Right forelimb (tissue), 1 donor: ENCODE data around the gene NR1D2.
"Not testable (repeated sequence)": the region's sequence is repeated elsewhere in the genome, so short reads cannot be mapped to it uniquely, and the experiment has no call there.

Source experiments
- DNase-seq: peaks from one replicate; pipeline ENCODE4 v3.0.0-alpha.2; 2018

Gene NR1D2

GRCh38 chr3:24012589-24013269 lies 67.6 kb downstream of the NR1D2 start:
- DNase-seq: no peak

DNA sequence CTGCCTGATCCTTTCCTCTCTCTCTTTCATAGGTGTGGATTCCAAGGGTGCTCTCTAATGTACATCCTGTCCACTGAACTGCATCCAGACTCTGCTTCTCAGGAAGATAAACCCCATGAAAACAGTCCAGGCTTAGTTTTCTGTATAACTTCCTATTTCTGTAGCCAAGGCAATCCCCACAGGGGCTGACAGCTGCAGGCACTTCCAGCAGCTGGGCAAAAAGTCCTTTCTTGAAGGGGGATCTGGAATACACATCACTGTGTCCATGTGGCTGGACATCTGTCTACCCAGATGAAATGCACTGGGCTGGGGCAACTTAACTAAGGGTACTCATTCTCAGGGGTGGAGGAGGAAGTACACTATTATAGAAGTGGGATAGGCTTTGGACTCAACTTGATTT lies 72.2 kb downstream of the NR1D2 start:
- DNase-seq: peak; percentile 69

- no peak for DNase-seq
These were observed 73.9 kb downstream of the NR1D2 start for GRCh38 chr3:24018784-24019570.

- DNase-seq: no peak
These were observed 74.5 kb downstream of the NR1D2 start for GRCh38 chr3:24019585-24019984.

DNA sequence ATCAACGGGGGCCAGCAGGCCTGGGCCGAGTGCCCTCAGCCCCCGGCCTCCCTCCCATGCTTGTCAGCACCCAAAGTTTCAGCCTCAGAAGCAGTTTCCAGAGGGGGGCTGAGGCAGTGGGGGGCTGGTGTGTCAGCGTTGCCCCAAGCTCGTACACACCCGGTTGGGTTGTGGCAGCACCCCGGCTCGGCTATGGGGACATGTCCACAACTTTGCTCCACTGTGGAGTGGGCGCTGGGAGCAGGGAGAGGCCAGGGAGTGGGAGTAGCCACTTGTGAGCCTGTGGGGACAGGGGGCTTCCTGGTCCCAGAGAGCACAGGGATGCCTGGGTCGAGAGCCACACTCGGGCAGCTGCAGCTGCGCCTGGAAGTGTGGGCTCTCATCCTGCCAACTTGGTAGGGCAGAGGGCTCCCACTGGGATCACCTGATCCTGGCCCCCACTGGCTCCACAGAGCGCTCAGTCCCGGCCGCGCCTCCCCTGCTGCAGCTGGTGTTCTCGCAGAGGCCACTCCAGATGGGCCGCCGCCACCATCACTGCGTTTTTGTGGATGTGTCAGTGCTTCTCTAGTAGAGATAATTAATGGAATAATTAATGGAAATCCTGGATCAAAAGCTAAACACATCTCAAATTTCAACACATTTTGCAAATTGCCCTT lies 75.1 kb downstream of the NR1D2 start:
- no peak for DNase-seq

DNA sequence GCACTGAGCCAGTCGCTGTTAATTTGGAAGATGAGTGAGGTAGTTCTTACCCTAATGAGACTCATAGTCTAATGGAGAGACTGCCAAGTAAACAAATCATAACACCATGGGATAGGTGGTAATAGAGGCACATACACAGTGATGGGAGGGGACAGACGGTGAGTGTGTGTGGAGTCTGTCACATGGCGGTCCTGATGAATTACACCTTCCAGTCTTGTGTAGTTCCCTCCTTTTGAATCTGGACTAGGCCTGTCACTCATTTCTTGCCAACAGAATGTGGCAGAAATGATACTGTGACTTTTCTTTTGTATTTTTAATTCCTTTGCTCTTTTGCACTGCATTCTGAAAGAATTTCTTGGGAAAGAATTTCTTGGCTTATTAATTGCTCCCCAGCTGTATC lies 78.1 kb downstream of the NR1D2 start:
- no peak for DNase-seq

- no peak for DNase-seq
These were observed 80.7 kb downstream of the NR1D2 start for GRCh38 chr3:24025805-24026204.

- not testable (repeated sequence) for DNase-seq
These were observed 81.6 kb downstream of the NR1D2 start for GRCh38 chr3:24026665-24027064.

DNA sequence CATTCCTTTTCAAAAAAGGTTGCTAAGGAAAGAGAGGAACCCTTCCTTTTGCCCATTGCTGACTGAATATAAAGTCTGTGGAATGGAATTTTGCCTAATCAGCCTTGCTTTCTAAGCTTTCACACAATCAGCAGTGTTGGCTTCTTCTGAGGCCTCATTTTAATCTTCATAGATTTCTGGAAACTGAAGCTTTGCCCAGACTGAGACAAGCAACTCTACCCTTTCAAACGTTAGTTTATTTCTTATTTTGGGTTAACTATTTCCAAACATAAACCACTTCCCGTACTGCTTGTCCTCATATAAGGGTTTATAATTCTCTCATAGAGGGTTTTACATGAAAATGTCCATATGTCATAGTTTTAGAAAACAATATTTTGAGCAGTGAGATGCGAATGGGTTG lies 82.9 kb downstream of the NR1D2 start:
- no peak for DNase-seq
